K562 (cell line): ENCODE data around the gene KLHL6.

Source experiments
- BMI1 ChIP-seq: fragments of 150-350 bp; IDR thresholded peaks from 2 replicates; pipeline ENCODE4 v1.6.1; 2014; ENCODE audit warnings: low read length
- CTCF ChIP-seq, 3 experiments: IDR thresholded peaks in 2 of 3; conservative IDR thresholded peaks in 1 of 3; 2 replicates each; pipeline ENCODE4 v1.5.1; 2011 to 2012; ENCODE audit warnings: low read length in 3 of 3, mild to moderate bottlenecking in 3 of 3, control low read depth in 2 of 3, improper control_type of control experiment in 1 of 3, inconsistent platforms in 1 of 3, low read depth in 1 of 3, mixed read lengths in 1 of 3, moderate library complexity in 1 of 3; ENCODE audit not compliant: insufficient read depth in 2 of 3
- E2F5 ChIP-seq: sonication (generic); formaldehyde crosslinking; IDR thresholded peaks from 2 replicates; pipeline ENCODE4 v1.8.0; 2022; ENCODE audit warnings: mild to moderate bottlenecking, missing genetic modification reagents
- EZH2 ChIP-seq: IDR thresholded peaks from 2 replicates; pipeline ENCODE4 v1.6.1; 2012; ENCODE audit warnings: low read depth, mild to moderate bottlenecking, inconsistent platforms, low read length, borderline replicate concordance
- POLR2A ChIP-seq: fragments of 450-650 bp; conservative IDR thresholded peaks from 2 replicates; pipeline ENCODE4 v1.6.1; 2016
- ZNF217 ChIP-seq: sonication (generic); formaldehyde crosslinking; IDR thresholded peaks from 2 replicates; pipeline ENCODE4 v1.8.0; 2022; ENCODE audit warnings: mild to moderate bottlenecking, missing genetic modification reagents
- TF ChIP-seq, protein P1 (sequence below), 2 experiments: fragments of 450-650 bp; IDR thresholded peaks; 2 replicates each; pipeline ENCODE4 v1.6.1; 2016

DNA sequence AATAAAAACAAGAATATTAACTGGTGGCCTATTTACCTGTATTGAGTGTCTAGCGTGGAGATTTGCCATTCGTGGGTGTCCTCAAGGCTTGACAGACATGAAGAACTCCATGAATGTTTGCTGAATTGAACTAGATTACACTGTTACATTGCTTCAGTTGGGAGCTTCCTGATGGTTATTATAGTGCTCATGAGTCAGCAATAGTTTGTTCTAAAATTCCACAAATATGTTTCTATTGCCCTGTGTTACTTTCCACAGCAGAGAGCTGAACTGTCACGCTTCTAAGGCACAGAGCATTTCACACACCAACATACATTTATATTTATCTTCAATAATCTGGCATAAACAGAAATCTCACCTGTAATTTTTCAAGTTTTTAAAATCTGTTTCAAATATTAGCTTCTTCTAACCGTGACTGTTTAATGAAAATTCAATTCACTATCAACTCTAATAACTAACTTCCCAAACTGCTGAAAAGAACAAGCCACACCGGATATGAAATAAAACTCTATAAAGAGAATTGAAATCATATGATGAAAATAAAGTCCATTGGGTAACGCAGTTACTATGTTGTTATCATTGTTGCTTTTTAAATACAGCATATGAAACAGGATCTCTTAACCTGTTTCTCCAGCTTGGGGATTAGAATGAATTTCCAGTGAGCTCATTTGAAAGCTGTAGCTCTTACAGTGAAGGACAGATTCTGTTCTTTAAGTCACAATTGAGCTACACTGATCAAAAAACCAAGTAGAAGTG lies 65.9 kb downstream of the KLHL6 start:
- no peak for TF ChIP-seq CTCF (IDR thresholded peaks at IDR 0.05 in 2 of 3, conservative IDR thresholded peaks at IDR 0.05 in 1 of 3; ENCODE audit: insufficient read depth in 2 of 3, low read depth in 1 of 3, low read length in 3 of 3)
- no peak for TF ChIP-seq E2F5
- no peak for TF ChIP-seq ZNF217 (CRISPR knock-in tag)
- no peak for TF ChIP-seq POLR2A
- TF ChIP-seq, protein P1, sequence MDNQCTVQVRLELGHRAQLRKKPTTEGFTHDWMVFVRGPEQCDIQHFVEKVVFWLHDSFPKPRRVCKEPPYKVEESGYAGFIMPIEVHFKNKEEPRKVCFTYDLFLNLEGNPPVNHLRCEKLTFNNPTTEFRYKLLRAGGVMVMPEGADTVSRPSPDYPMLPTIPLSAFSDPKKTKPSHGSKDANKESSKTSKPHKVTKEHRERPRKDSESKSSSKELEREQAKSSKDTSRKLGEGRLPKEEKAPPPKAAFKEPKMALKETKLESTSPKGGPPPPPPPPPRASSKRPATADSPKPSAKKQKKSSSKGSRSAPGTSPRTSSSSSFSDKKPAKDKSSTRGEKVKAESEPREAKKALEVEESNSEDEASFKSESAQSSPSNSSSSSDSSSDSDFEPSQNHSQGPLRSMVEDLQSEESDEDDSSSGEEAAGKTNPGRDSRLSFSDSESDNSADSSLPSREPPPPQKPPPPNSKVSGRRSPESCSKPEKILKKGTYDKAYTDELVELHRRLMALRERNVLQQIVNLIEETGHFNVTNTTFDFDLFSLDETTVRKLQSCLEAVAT (IDR thresholded peaks at IDR 0.05): no peak
- TF ChIP-seq BMI1: no peak
- no peak for TF ChIP-seq EZH2
